Heart right ventricle (tissue), 16 donors: ENCODE results near the gene SAMD8. TPM values are rescaled to one million over a fixed set of nuclear protein-coding genes. Genes with fewer than 3 reads are reported as not detected.

Experiments used
- ATAC-seq, 8 donors: fragments of 200-7000 bp; cut with Tn5 transposase; one replicate each; pipeline ENCODE4 v1.9.1; 2020; ENCODE audit warnings: mild to moderate bottlenecking in 8 of 8, moderate library complexity in 8 of 8, moderate number of reproducible peaks in 1 of 8
- DNase-seq, 2 donors: peaks; one replicate each; pipeline ENCODE4 v3.0.0-alpha.2; 2020
- H3K27ac ChIP-seq, 10 donors: fragments of 200-600 bp; sonication (generic) in 2 of 10; one replicate each; pipeline versions ENCODE4 v1.5.0 to v1.8.0; 2020 to 2022; ENCODE audit warnings: mild to moderate bottlenecking in 3 of 10
- H3K27me3 ChIP-seq, 7 donors: fragments of 200-600 bp; one replicate each; pipeline ENCODE4 v1.8.0; 2021 to 2022; ENCODE audit warnings: mild to moderate bottlenecking in 2 of 7
- H3K36me3 ChIP-seq, 9 donors: fragments of 200-600 bp; sonication (generic) in 1 of 9; one replicate each; pipeline versions ENCODE4 v1.5.0 to v1.8.0; 2020 to 2022; ENCODE audit warnings: mild to moderate bottlenecking in 2 of 9
- H3K4me1 ChIP-seq, 9 donors: fragments of 200-600 bp; sonication (generic) in 1 of 9; one replicate each; pipeline versions ENCODE4 v1.5.0 to v1.8.0; 2020 to 2022; ENCODE audit warnings: mild to moderate bottlenecking in 4 of 9
- H3K4me3 ChIP-seq, 10 donors: fragments of 200-600 bp; sonication (generic) in 2 of 10; one replicate each; pipeline versions ENCODE4 v1.5.0 to v1.8.0; 2020 to 2022; ENCODE audit warnings: mild to moderate bottlenecking in 7 of 10, moderate library complexity in 2 of 10
- H3K9me3 ChIP-seq, 11 donors: fragments of 200-600 bp in 10 of 11; sonication (generic) in 2 of 11; one replicate each; pipeline versions ENCODE4 v1.5.0 to v1.8.0; 2013 to 2022; ENCODE audit warnings: mild to moderate bottlenecking in 2 of 11, control low read depth in 1 of 11, moderate library complexity in 1 of 11
- CTCF ChIP-seq, 9 donors: fragments of 200-600 bp; sonication (generic) in 2 of 9; IDR thresholded peaks; one replicate each; pipeline versions ENCODE4 v1.5.0 to v1.8.0; 2021 to 2022; ENCODE audit warnings: antibody characterized with exemption in 9 of 9, mild to moderate bottlenecking in 5 of 9, moderate library complexity in 1 of 9
- WGBS, 2 donors: extraction: QIAGEN DNeasy Blood & Tissue Kit; methylation state at CpG; one replicate each; pipeline ENCODE4 v1.1.7; 2013; ENCODE audit warnings: inconsistent platforms in 1 of 2; 5-methylcytosine and 5-hydroxymethylcytosine counted together
- intact Hi-C, 10 donors: fragments of 100-400 bp; cut with DNase I; formaldehyde crosslinking; loops; one replicate each; pipeline versions ENCODE4 v1.11.1 to v1.14.2; 2022
- polyA plus RNA-seq, 2 donors: library from polyadenylated mRNA; stranded (reverse); fragments of 200-250 nt; gene quantifications; one replicate each; pipeline ENCODE4 v1.2.3, GENCODE V29; 2013
- total RNA-seq, 10 donors: library from RNA; stranded (reverse); fragmentation: NEBNext Ultra II Directional in 3 of 10; extraction: Animal tissue kit (Norgen Biotek cat#: 25700) in 3 of 10; gene quantifications; one replicate each; pipeline versions ENCODE4 v1.2.1 to v1.2.4, GENCODE V29; 2021 to 2023
- donor health status: Arrhythmogenic right ventricular cardiomyopathy.
- donor health status: ischemic (EF 13 %, LVEDD 7.1; RV severe dilation, severe dysfunction).
- donor health status: healthy with polysubstance abuse.
- donor health status: DM: no; HTN: yes; CAD: no.
- donor health status: DM: no; HTN: no; CAD: no.
- donor health status: ischemic (EF 25% LVEDD 6.9; RV normal size, moderate dysfunction).
- donor health status: ischemic (EF 25% LVEDD 5.7; RV mildly dilated, moderate dysfunction).
- donor health status: healthy.
- donor health status: DM: yes; HTN: yes; CAD: no.
- donor health status: Ischemic cardiomyopathy.
- donor health status: ischemic (EF 35%, LVEDD 5.7; RV mildly dilated, moderate dysfunction).
- donor health status: nonischemic (EF 11% LVEDD 7.7; RV severe dilation, severe dysfunction).
- donor health status: DM: yes; HTN: yes; CAD: no.
- donor health status: PGD.
- donor health status: ischemic (EF 29% LVEDD 5.4; RV normal size, mild dysfunction).
- donor health status: nonischemic (EF 23%, LVEDD 6.1; RV moderate dilation, normal function).

The SAMD8 gene
- total and polyA plus RNA-seq, 12 donors: 5.3 to 31.2 (median 25.4) TPM

- Histone ChIP-seq H3K4me1 (peaks cover 7 to 26% (median 14%) of the 10 kb centered on the region in 9 donors), H3K27ac (no peak overlapping the region), H3K27me3 (no peaks in the 10 kb centered on the region), H3K9me3 (no peaks in the 10 kb centered on the region), H3K36me3 (no peaks in the 10 kb centered on the region), H3K4me3 (no peak overlapping the region)
- WGBS, 2 donors: 75 to 87% methylated on average over 6 of the region's 6 CpGs
- TF ChIP-seq CTCF (IDR thresholded peaks at IDR 0.05): no peak
- no peak for DNase-seq
- intact Hi-C loops: no loop called here
- ATAC-seq: no peak
These were observed 42.9 kb upstream of the SAMD8 start for GRCh38 chr10:75068523-75068922.

- no peak for TF ChIP-seq CTCF (IDR thresholded peaks at IDR 0.05)
- WGBS, 2 donors: 61 to 65% methylated on average over 11 of the region's 11 CpGs
- Histone ChIP-seq H3K9me3 (no peaks in the 10 kb centered on the region), H3K4me3 (no peak overlapping the region), H3K27me3 (no peaks in the 10 kb centered on the region), H3K4me1 (peaks cover 3 to 21% (median 14%) of the 10 kb centered on the region in 9 donors), H3K27ac (peak overlapping the region; percentile 55 to 88 (median 76)), H3K36me3 (no peaks in the 10 kb centered on the region)
- DNase-seq (peak; percentile 29 to 42), ATAC-seq (peak; percentile 50 to 90 (median 71))
- intact Hi-C loops: no loop called here
These were observed 41.0 kb upstream of the SAMD8 start for GRCh38 chr10:75070476-75070875.

- WGBS, 2 donors: 46 to 47% methylated on average over 7 of the region's 7 CpGs
- Histone ChIP-seq H3K4me3 (no peak overlapping the region), H3K27me3 (no peaks in the 10 kb centered on the region), H3K9me3 (no peaks in the 10 kb centered on the region), H3K4me1 (peaks cover 3 to 21% (median 14%) of the 10 kb centered on the region in 9 donors), H3K36me3 (no peaks in the 10 kb centered on the region), H3K27ac (peak overlapping the region; percentile 55 to 88 (median 76))
- TF ChIP-seq CTCF (IDR thresholded peaks at IDR 0.05): no peak
- ATAC-seq: peak in 7 of 8 donors; percentile 40 to 78 (median 59)
- intact Hi-C loops: no loop called here
- peak in 1 of 2 donors; percentile 11 for DNase-seq
These were observed 40.5 kb upstream of the SAMD8 start for GRCh38 chr10:75070961-75071428.

- 93 to 94% methylated on average over 14 of the region's 14 CpGs for WGBS, 2 donors
- intact Hi-C loops: no loop called here
- ATAC-seq: no peak
These were observed 39.7 kb upstream of the SAMD8 start for GRCh38 chr10:75071756-75072155.

More at GRCh38 chr10:75071756-75072155, 39.7 kb upstream of the SAMD8 start:
- Histone ChIP-seq H3K9me3 (no peaks in the 10 kb centered on the region), H3K27me3 (no peaks in the 10 kb centered on the region), H3K4me3 (no peak overlapping the region), H3K27ac (peak overlapping the region in 2 of 10 donors; percentile 85 to 88), H3K4me1 (peaks cover 3 to 21% (median 14%) of the 10 kb centered on the region in 9 donors), H3K36me3 (no peaks in the 10 kb centered on the region)
- no peak for DNase-seq
- no peak for TF ChIP-seq CTCF (IDR thresholded peaks at IDR 0.05)
